Skeletal muscle satellite cell (primary cell): ENCODE measurements around the gene STXBP6. TPM values are rescaled to one million over a fixed set of nuclear protein-coding genes. Genes with fewer than 3 reads are reported as not detected.

Experiments used
- H3K27me3 ChIP-seq: 2 replicates; pipeline ENCODE4 v1.7.0; 2013; ENCODE audit warnings: low read length; ENCODE audit not compliant: control insufficient read depth, insufficient read depth
- H3K36me3 ChIP-seq: 2 replicates; pipeline ENCODE4 v1.7.0; 2013; ENCODE audit warnings: mild to moderate bottlenecking, control low read depth, low read length; ENCODE audit not compliant: insufficient read depth
- H3K4me1 ChIP-seq: 2 replicates; pipeline ENCODE4 v1.7.0; 2013; ENCODE audit warnings: low read length; ENCODE audit not compliant: control insufficient read depth, insufficient read depth
- H3K4me2 ChIP-seq: 2 replicates; pipeline ENCODE4 v1.7.0; 2013; ENCODE audit warnings: mild to moderate bottlenecking, low read length
- H3K4me3 ChIP-seq: 2 replicates; pipeline ENCODE4 v1.7.0; 2013; ENCODE audit warnings: low read length
- H3K9ac ChIP-seq: 2 replicates; pipeline ENCODE4 v1.7.0; 2013; ENCODE audit warnings: mild to moderate bottlenecking, low read depth, low read length, moderate library complexity
- H3K9me3 ChIP-seq: replicated peaks from 2 replicates; pipeline ENCODE4 v1.7.0; 2013; ENCODE audit warnings: mild to moderate bottlenecking, control low read depth, low read length
- total RNA-seq: library from RNA; depleted of rRNA; stranded (reverse); fragments of >200 nt; gene quantifications from 2 replicates; pipeline ENCODE4 v1.2.3, GENCODE V29; 2012; rRNA removed

The STXBP6 gene
- total RNA-seq = 17.5 and 32.3 TPM in 2 replicates

GRCh38 chr14:25049568-25050268 lies at the start of gene STXBP6:
TSS of gene STXBP6 (minus strand) at chr14:25050147. CDS start at chr14:24974818, 75,329 bp downstream.
- H3K4me3 ChIP-seq = peak within 1 kb of the TSS; percentile 83
- peak within 1 kb of the TSS; percentile 88 for H3K4me2 ChIP-seq
- H3K27me3 ChIP-seq = no peaks in the 10 kb centered on the region
- H3K36me3 ChIP-seq = no peaks in the 10 kb centered on the region
- peak within 1 kb of the TSS; percentile 74 for H3K9ac ChIP-seq
- no peaks in the 10 kb centered on the region for H3K9me3 ChIP-seq
- peaks cover 27% of the 10 kb centered on the region for H3K4me1 ChIP-seq

- no peaks in the 10 kb centered on the region for H3K9me3 ChIP-seq
- H3K9ac ChIP-seq = no peak overlapping the region
- no peak overlapping the region for H3K4me3 ChIP-seq
- no peaks in the 10 kb centered on the region for H3K36me3 ChIP-seq
- H3K27me3 ChIP-seq = no peaks in the 10 kb centered on the region
- H3K4me1 ChIP-seq = no peaks in the 10 kb centered on the region
- no peak overlapping the region for H3K4me2 ChIP-seq
These were observed 47.2 kb upstream of the STXBP6 start for GRCh38 chr14:25097120-25097519.

- Histone ChIP-seq H3K4me2 (no peak overlapping the region), H3K27me3 (no peaks in the 10 kb centered on the region), H3K4me3 (no peak overlapping the region), H3K36me3 (no peaks in the 10 kb centered on the region), H3K4me1 (peaks cover 8% of the 10 kb centered on the region), H3K9me3 (no peaks in the 10 kb centered on the region), H3K9ac (no peak overlapping the region)
These were observed 45.9 kb upstream of the STXBP6 start for GRCh38 chr14:25095736-25096437.

DNA sequence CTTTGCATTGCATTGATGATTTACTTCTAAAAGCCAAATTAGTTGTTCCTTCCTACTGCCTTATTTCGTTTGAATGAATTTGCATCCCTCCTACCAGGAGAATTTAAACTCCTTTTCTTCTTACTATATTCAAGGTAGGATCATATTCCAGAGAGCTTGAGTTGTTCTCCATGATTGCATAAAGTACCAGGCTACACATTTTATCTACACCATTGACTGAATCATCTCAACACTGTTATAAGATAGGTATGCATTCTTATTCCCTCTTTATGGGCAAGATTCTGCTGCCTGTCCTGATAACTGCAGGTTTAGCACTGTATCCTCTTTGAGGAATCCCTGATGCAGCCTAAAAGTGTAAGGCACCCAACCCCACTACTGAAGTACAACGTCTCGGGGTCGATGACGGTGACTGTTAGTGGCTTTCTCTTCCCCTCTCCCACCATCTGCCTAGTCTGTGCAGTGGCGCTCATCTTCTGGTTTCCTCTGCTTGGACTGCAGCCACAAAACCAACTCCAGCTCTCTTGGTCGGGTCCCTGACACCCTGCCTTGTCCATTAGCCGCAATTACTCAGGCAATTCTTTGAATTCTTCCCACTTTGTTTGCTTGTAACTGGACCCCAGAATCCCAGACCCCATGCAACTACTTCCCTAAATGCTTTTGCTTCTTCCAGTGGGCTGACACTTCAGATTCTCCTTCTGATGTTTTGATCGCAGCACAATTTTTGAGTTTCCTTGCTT lies 44.4 kb upstream of the STXBP6 start:
- no peaks in the 10 kb centered on the region for H3K36me3 ChIP-seq
- H3K4me3 ChIP-seq = no peak overlapping the region
- H3K4me2 ChIP-seq = no peak overlapping the region
- peaks cover 13% of the 10 kb centered on the region for H3K4me1 ChIP-seq
- H3K9me3 ChIP-seq = no peaks in the 10 kb centered on the region
- H3K27me3 ChIP-seq = no peaks in the 10 kb centered on the region
- H3K9ac ChIP-seq = no peak overlapping the region

GRCh38 chr14:25092258-25092740 lies 42.4 kb upstream of the STXBP6 start:
- no peaks in the 10 kb centered on the region for H3K36me3 ChIP-seq
- H3K4me1 ChIP-seq = peaks cover 13% of the 10 kb centered on the region
- H3K9ac ChIP-seq = no peak overlapping the region
- H3K27me3 ChIP-seq = no peaks in the 10 kb centered on the region
- no peaks in the 10 kb centered on the region for H3K9me3 ChIP-seq
- H3K4me2 ChIP-seq = no peak overlapping the region
- no peak overlapping the region for H3K4me3 ChIP-seq

DNA sequence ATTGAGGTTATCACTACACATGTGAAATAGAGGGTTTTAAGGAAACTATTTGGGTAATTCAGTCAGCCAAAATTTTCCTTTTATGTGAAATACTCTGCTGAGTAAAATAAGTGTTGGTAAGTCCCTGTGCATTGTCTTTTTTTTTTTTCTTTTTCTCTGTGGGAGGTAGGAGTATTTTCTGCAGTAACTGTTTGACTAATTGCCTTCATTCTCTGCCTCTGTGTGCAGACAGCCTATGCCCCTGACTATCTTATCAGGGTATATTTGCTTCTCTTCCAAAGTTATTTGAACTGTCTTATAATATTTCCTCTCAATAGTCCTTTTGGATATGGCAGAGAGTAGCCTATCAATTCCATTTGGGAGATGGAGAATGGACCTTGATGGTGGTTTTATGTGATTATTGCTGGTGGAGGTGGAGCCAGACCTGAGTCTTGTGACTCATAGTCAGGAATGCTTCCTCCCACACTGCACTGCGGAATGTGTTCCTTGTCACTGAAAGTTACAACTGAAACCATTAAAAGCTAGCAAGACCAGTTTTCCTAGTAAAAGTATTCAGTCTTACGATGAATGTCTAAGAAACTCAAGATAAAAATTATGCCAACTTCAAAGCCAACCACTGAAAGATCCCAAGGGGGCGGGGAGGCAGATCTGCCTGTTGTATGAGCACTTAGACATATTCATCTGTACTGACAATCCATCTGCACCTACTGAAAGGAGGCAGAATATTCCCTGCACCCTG lies 40.9 kb upstream of the STXBP6 start:
- Histone ChIP-seq H3K4me3 (no peak overlapping the region), H3K4me1 (peaks cover 13% of the 10 kb centered on the region), H3K36me3 (no peaks in the 10 kb centered on the region), H3K4me2 (peak overlapping the region; percentile 68), H3K9me3 (no peaks in the 10 kb centered on the region), H3K9ac (peak overlapping the region; percentile 29), H3K27me3 (no peaks in the 10 kb centered on the region)

GRCh38 chr14:25090256-25090655 lies 40.3 kb upstream of the STXBP6 start:
- Histone ChIP-seq H3K9me3 (no peaks in the 10 kb centered on the region), H3K36me3 (no peaks in the 10 kb centered on the region), H3K4me3 (no peak overlapping the region), H3K9ac (no peak overlapping the region), H3K4me1 (peaks cover 13% of the 10 kb centered on the region), H3K4me2 (no peak overlapping the region), H3K27me3 (no peaks in the 10 kb centered on the region)

DNA sequence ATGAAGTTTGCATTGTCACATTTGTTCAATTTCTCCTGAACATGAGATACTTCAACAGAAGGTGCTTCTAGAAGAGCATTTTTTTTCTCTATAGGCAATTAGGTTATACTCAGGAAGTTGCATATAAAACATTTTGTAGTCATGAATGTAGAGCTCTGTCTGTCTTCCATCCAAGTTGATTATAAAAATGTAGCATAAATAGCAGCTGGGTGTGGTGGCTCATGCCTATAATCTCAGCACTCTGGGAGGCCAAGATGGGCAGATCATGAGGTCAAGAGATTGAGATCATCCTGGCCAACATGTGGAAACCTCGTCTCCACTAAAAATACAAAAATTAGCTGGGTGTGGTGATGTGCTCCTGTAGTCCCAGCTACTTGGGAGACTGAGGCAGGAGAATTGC lies 39.5 kb upstream of the STXBP6 start:
- Histone ChIP-seq H3K9me3 (no peaks in the 10 kb centered on the region), H3K36me3 (no peaks in the 10 kb centered on the region), H3K4me2 (no peak overlapping the region), H3K4me3 (no peak overlapping the region), H3K27me3 (no peaks in the 10 kb centered on the region), H3K4me1 (peaks cover 13% of the 10 kb centered on the region), H3K9ac (no peak overlapping the region)

- Histone ChIP-seq H3K4me1 (peaks cover 13% of the 10 kb centered on the region), H3K36me3 (no peaks in the 10 kb centered on the region), H3K9ac (no peak overlapping the region), H3K27me3 (no peaks in the 10 kb centered on the region), H3K4me2 (no peak overlapping the region), H3K4me3 (no peak overlapping the region), H3K9me3 (no peaks in the 10 kb centered on the region)
These were observed 37.0 kb upstream of the STXBP6 start for GRCh38 chr14:25086821-25087396.

DNA sequence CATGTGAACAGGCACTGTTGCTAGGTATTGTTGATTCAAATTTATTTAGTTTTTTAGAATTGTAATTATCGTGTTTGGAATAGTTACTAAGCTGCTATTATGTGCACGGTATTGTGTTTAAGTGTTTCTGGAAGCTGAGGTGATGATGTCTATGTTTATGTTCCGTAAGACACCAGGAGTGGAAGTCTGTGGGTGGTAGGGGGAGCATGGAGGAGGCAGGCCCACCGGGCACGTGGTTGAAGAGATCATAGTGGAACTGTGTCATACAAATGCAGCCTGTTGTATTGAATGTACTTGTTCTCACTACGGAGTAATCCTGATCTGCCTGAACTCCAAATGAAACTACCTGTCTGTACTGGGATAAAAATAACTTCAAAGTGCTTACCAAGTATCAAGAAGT lies 36.1 kb upstream of the STXBP6 start:
- Histone ChIP-seq H3K27me3 (no peaks in the 10 kb centered on the region), H3K4me3 (no peak overlapping the region), H3K4me2 (no peak overlapping the region)

GRCh38 chr14:25080682-25081081 lies 30.7 kb upstream of the STXBP6 start:
- Histone ChIP-seq H3K4me3 (no peak overlapping the region), H3K9ac (no peak overlapping the region), H3K4me2 (no peak overlapping the region), H3K27me3 (no peaks in the 10 kb centered on the region), H3K36me3 (no peaks in the 10 kb centered on the region), H3K4me1 (no peaks in the 10 kb centered on the region), H3K9me3 (no peaks in the 10 kb centered on the region)

More for the DNA sequence above, 36.1 kb upstream of the STXBP6 start:
- H3K9ac ChIP-seq = no peak overlapping the region
- no peaks in the 10 kb centered on the region for H3K9me3 ChIP-seq
- H3K4me1 ChIP-seq = peaks cover 7% of the 10 kb centered on the region
- H3K36me3 ChIP-seq = no peaks in the 10 kb centered on the region
